Activated T-helper 1 cell treated with anti-CD3 and anti-CD28 coated beads, Interleukin-12 subunit alpha, Interleukin-12 subunit beta, Interleukin-2, Interleukin-4 antibody, amounts not matched to agents 30 ng/mL and 10 ng/mL and 1 ng/mL, durations not matched to agents 14 hours and 24 hours and 36 hours (primary cell): Measurements from ENCODE around the gene CNNM3. TPM values are rescaled to one million over a fixed set of nuclear protein-coding genes. Genes with fewer than 3 reads are reported as not detected.
"Not testable (repeated sequence)": the region's sequence is repeated elsewhere in the genome, so short reads cannot be mapped to it uniquely, and the experiment has no call there.

ENCODE experiments used
- DNase-seq: peaks from one replicate; pipeline ENCODE4 v3.0.0; 2021; ENCODE audit warnings: low spot score
- H3K27ac Mint-ChIP-seq: one replicate; pipeline ENCODE4 v1.8.0; 2021; ENCODE audit warnings: mild to moderate bottlenecking, mixed read lengths
- H3K27me3 Mint-ChIP-seq: one replicate; pipeline ENCODE4 v1.8.0; 2022; ENCODE audit warnings: mild to moderate bottlenecking, moderate library complexity, mixed read lengths; ENCODE audit not compliant: insufficient read depth
- H3K36me3 Mint-ChIP-seq: one replicate; pipeline ENCODE4 v1.8.0; 2021; ENCODE audit warnings: low read depth, mixed read lengths
- H3K4me1 Mint-ChIP-seq: one replicate; pipeline ENCODE4 v1.8.0; 2021; ENCODE audit warnings: low read depth, mixed read lengths
- H3K4me3 Mint-ChIP-seq: one replicate; pipeline ENCODE4 v1.8.0; 2021; ENCODE audit warnings: mild to moderate bottlenecking, moderate library complexity, mixed read lengths
- H3K9me3 Mint-ChIP-seq: one replicate; pipeline ENCODE4 v1.8.0; 2021; ENCODE audit warnings: mixed read lengths
- intact Hi-C: fragments of 100-400 bp; cut with micrococcal nuclease; formaldehyde crosslinking; loops from one replicate; pipeline ENCODE4 v1.15.1; 2024
- total RNA-seq: library from RNA; stranded (reverse); gene quantifications from 2 replicates; pipeline ENCODE4 v1.2.3, GENCODE V29; 2022

CNNM3 gene
- total RNA-seq, 1 donor from 2014 or later: 26.1 TPM

GRCh38 chr2:96859099-96859649, 43.1 kb downstream of the CNNM3 start:
- intact Hi-C loops: loop anchor here (5.0 kb wide), 5 partner anchors 97 to 552 kb away; partner anchors contain the start of genes CNNM4, KANSL3, LMAN2L and SNRNP200
- Mint-ChIP-seq H3K27me3 (no peaks in the 10 kb centered on the region), H3K4me3 (peak overlapping the region; percentile 69), H3K36me3 (peaks cover 11% of the 10 kb centered on the region), H3K9me3 (no peaks in the 10 kb centered on the region), H3K27ac (peak overlapping the region; percentile 52), H3K4me1 (peaks cover 26% of the 10 kb centered on the region)
- DNase-seq: no peak

GRCh38 chr2:96859681-96860064, 43.6 kb downstream of the CNNM3 start:
- DNase-seq: no peak
- H3K4me3 Mint-ChIP-seq: peak overlapping the region; percentile 53
- no peaks in the 10 kb centered on the region for H3K9me3 Mint-ChIP-seq
- H3K27me3 Mint-ChIP-seq: no peaks in the 10 kb centered on the region
- H3K27ac Mint-ChIP-seq: no peak overlapping the region
- peaks cover 26% of the 10 kb centered on the region for H3K4me1 Mint-ChIP-seq
- peaks cover 10% of the 10 kb centered on the region for H3K36me3 Mint-ChIP-seq
- intact Hi-C loops: loop anchor here (5.0 kb wide), 5 partner anchors 97 to 552 kb away; partner anchors contain the start of genes CNNM4, KANSL3, LMAN2L and SNRNP200

GRCh38 chr2:96860065-96861029, 44.3 kb downstream of the CNNM3 start:
- Mint-ChIP-seq H3K9me3 (no peaks in the 10 kb centered on the region), H3K27me3 (no peaks in the 10 kb centered on the region), H3K4me1 (peaks cover 21% of the 10 kb centered on the region), H3K36me3 (peaks cover 9% of the 10 kb centered on the region), H3K4me3 (no peak overlapping the region), H3K27ac (no peak overlapping the region)
- no peak for DNase-seq
- intact Hi-C loops: no loop called here

GRCh38 chr2:96861074-96861473, 45.0 kb downstream of the CNNM3 start:
- intact Hi-C loops: no loop called here
- Mint-ChIP-seq H3K27me3 (no peaks in the 10 kb centered on the region), H3K27ac (no peak overlapping the region), H3K4me3 (no peak overlapping the region), H3K4me1 (peaks cover 20% of the 10 kb centered on the region), H3K36me3 (peaks cover 13% of the 10 kb centered on the region), H3K9me3 (no peaks in the 10 kb centered on the region)
- DNase-seq: no peak

GRCh38 chr2:96863056-96863455, 47.0 kb downstream of the CNNM3 start:
- peaks cover 24% of the 10 kb centered on the region for H3K4me1 Mint-ChIP-seq
- H3K27me3 Mint-ChIP-seq, intact Hi-C loops, H3K27ac Mint-ChIP-seq, H3K4me3 Mint-ChIP-seq, DNase-seq, H3K9me3 Mint-ChIP-seq: not testable (repeated sequence)
- peaks cover 17% of the 10 kb centered on the region for H3K36me3 Mint-ChIP-seq

GRCh38 chr2:96863575-96864342, 47.7 kb downstream of the CNNM3 start:
- no peaks in the 10 kb centered on the region for H3K27me3 Mint-ChIP-seq
- H3K27ac Mint-ChIP-seq: no peak overlapping the region
- H3K36me3 Mint-ChIP-seq: peaks cover 18% of the 10 kb centered on the region
- H3K4me3 Mint-ChIP-seq: no peak overlapping the region
- intact Hi-C loops: no loop called here
- DNase-seq: no peak
- no peaks in the 10 kb centered on the region for H3K9me3 Mint-ChIP-seq
- H3K4me1 Mint-ChIP-seq: peaks cover 25% of the 10 kb centered on the region

- H3K4me1 Mint-ChIP-seq: peaks cover 17% of the 10 kb centered on the region
- H3K4me3 Mint-ChIP-seq: no peak overlapping the region
- H3K36me3 Mint-ChIP-seq: peaks cover 18% of the 10 kb centered on the region
- DNase-seq: no peak
- H3K9me3 Mint-ChIP-seq: no peaks in the 10 kb centered on the region
- H3K27ac Mint-ChIP-seq: no peak overlapping the region
- H3K27me3 Mint-ChIP-seq: no peaks in the 10 kb centered on the region
- intact Hi-C loops: no loop called here
These were observed 48.4 kb downstream of the CNNM3 start for GRCh38 chr2:96864343-96865091.

GRCh38 chr2:96865654-96866053, 49.6 kb downstream of the CNNM3 start:
- no peak for DNase-seq
- peaks cover 17% of the 10 kb centered on the region for H3K36me3 Mint-ChIP-seq
- peaks cover 2% of the 10 kb centered on the region for H3K27me3 Mint-ChIP-seq
- intact Hi-C loops: no loop called here
- no peak overlapping the region for H3K27ac Mint-ChIP-seq
- H3K4me3 Mint-ChIP-seq: peak overlapping the region; percentile 33
- H3K4me1 Mint-ChIP-seq: peaks cover 22% of the 10 kb centered on the region
- H3K9me3 Mint-ChIP-seq: no peaks in the 10 kb centered on the region

- Mint-ChIP-seq H3K4me3 (no peak overlapping the region), H3K4me1 (peaks cover 27% of the 10 kb centered on the region), H3K27me3 (peaks cover 7% of the 10 kb centered on the region), H3K9me3 (no peaks in the 10 kb centered on the region), H3K36me3 (peaks cover 18% of the 10 kb centered on the region), H3K27ac (no peak overlapping the region)
- intact Hi-C loops: no loop called here
- DNase-seq: no peak
These were observed 50.1 kb downstream of the CNNM3 start for GRCh38 chr2:96866149-96866548.

- no peak for DNase-seq
- Mint-ChIP-seq H3K4me1 (peaks cover 29% of the 10 kb centered on the region), H3K36me3 (peaks cover 18% of the 10 kb centered on the region), H3K27ac (no peak overlapping the region), H3K27me3 (peaks cover 9% of the 10 kb centered on the region), H3K4me3 (peak overlapping the region; percentile 83), H3K9me3 (no peaks in the 10 kb centered on the region)
- intact Hi-C loops: no loop called here
These were observed 50.5 kb downstream of the CNNM3 start for GRCh38 chr2:96866586-96866985.

GRCh38 chr2:96866986-96867755, 51.1 kb downstream of the CNNM3 start:
- H3K27me3 Mint-ChIP-seq: peaks cover 12% of the 10 kb centered on the region
- peaks cover 29% of the 10 kb centered on the region for H3K4me1 Mint-ChIP-seq
- H3K27ac Mint-ChIP-seq: peak overlapping the region; percentile 81
- intact Hi-C loops: no loop called here
- H3K36me3 Mint-ChIP-seq: peaks cover 18% of the 10 kb centered on the region
- H3K4me3 Mint-ChIP-seq: peak overlapping the region; percentile 83
- no peaks in the 10 kb centered on the region for H3K9me3 Mint-ChIP-seq
- DNase-seq: no peak
